ENCODE measurements around the gene WNT7B.

- no peak for TF ChIP-seq CTCF (conservative IDR thresholded peaks at IDR 0.05)
- TF ChIP-seq EZH2 (IDR thresholded peaks at IDR 0.05; ENCODE audit: low read depth), result no peak
Measured at GRCh38 chr22:45884201-45885062, 92.5 kb downstream of the WNT7B start.

All from PC-9 (cell line).